GM12878 (cell line): ENCODE data around the gene MAPK8. TPM values are rescaled to one million over a fixed set of nuclear protein-coding genes. Genes with fewer than 3 reads are reported as not detected.
"Not testable (repeated sequence)": the region's sequence is repeated elsewhere in the genome, so short reads cannot be mapped to it uniquely, and the experiment has no call there.

Experiments
- ATAC-seq: fragments of 200-7000 bp; cut with Tn5 transposase; 3 replicates; pipeline ENCODE4 v1.9.1; 2020; ENCODE audit warnings: mild to moderate bottlenecking, moderate library complexity
- BruUV-seq: library from RNA; stranded (reverse); fragments of 400-500 nt; replicated peaks from 2 replicates; lab custom pipeline; 2021; lab: Mats Ljungman, UMichigan
- CTCF ChIA-PET: fragments of 300-600 bp; sonication (Branson Sonifier 250); formaldehyde crosslinking; extraction: SDS; loops from one replicate; lab custom pipeline; 2021; ENCODE audit warnings: inconsistent platforms; lab: Yijun Ruan, JAX
- POLR2A ChIA-PET: fragments of 350-600 bp; formaldehyde crosslinking; extraction: SDS; loops from one replicate; lab custom pipeline; 2021; ENCODE audit warnings: inconsistent platforms; lab: Charles Lee
- RAD21 ChIA-PET: fragments of 300-600 bp; sonication (Branson Sonifier 250); formaldehyde crosslinking; loops from one replicate; lab custom pipeline; 2023; ENCODE audit warnings: antibody characterized with exemption; ENCODE audit not compliant: unreplicated experiment; lab: Charles Lee
- SMC1A ChIA-PET: fragments of 300-600 bp; sonication (Branson Sonifier 250); formaldehyde crosslinking; loops from one replicate; lab custom pipeline; 2023; ENCODE audit not compliant: unreplicated experiment, uncharacterized antibody; lab: Charles Lee
- DNase-seq: peaks from one replicate; pipeline ENCODE4 v3.0.0-alpha.2; 2011; ENCODE audit warnings: low read depth, low spot score
- FAIRE-seq: peaks from 3 replicates; lab custom pipeline; 2011; peaks lifted over from hg19 to GRCh38; lab: Jason Lieb, UNC
- H2AFZ ChIP-seq: 2 replicates; pipeline ENCODE4 v1.6.0; 2011; ENCODE audit warnings: low read depth, low read length, control low read depth; ENCODE audit not compliant: control insufficient read depth
- H3K27ac ChIP-seq: 2 replicates; pipeline ENCODE4 v1.5.1; 2011; ENCODE audit warnings: control low read depth; ENCODE audit not compliant: control insufficient read depth, insufficient read depth
- H3K27me3 ChIP-seq, 2 experiments: replicated peaks in 1 of 2; 2 replicates each; pipeline versions ENCODE4 v1.6.0 to v1.6.1; 2011; ENCODE audit warnings: low read length in 1 of 2; ENCODE audit not compliant: control insufficient read depth in 2 of 2, insufficient read depth in 2 of 2
- H3K36me3 ChIP-seq, 2 experiments: 2 replicates each; pipeline ENCODE4 v1.5.1; 2011; ENCODE audit warnings: low read length in 1 of 2; ENCODE audit not compliant: control insufficient read depth in 2 of 2, insufficient read depth in 2 of 2
- H3K4me1 ChIP-seq: 2 replicates; pipeline ENCODE4 v1.6.1; 2011; ENCODE audit warnings: mild to moderate bottlenecking, low read length, moderate library complexity, mixed read lengths; ENCODE audit not compliant: control insufficient read depth, insufficient read depth
- H3K4me2 ChIP-seq: 2 replicates; pipeline ENCODE4 v1.6.0; 2011; ENCODE audit warnings: control low read depth; ENCODE audit not compliant: control insufficient read depth, insufficient read depth
- H3K4me3 ChIP-seq: fragments of 200-600 bp; sonication (generic); 2 replicates; pipeline ENCODE4 v1.5.1; 2016
- H3K79me2 ChIP-seq: 2 replicates; pipeline ENCODE4 v1.6.0; 2011; ENCODE audit warnings: low read length; ENCODE audit not compliant: control insufficient read depth, insufficient read depth
- H3K9ac ChIP-seq: 2 replicates; pipeline ENCODE4 v1.8.0; 2011; ENCODE audit warnings: low read length, control low read depth, mixed read lengths; ENCODE audit not compliant: control insufficient read depth, insufficient read depth
- H3K9me3 ChIP-seq: replicated peaks from 3 replicates; pipeline ENCODE4 v1.5.1; 2011; ENCODE audit warnings: mild to moderate bottlenecking, low read length; ENCODE audit not compliant: control insufficient read depth, insufficient read depth
- H4K20me1 ChIP-seq: 2 replicates; pipeline ENCODE4 v1.6.0; 2011; ENCODE audit not compliant: control insufficient read depth, insufficient read depth
- KLF5 ChIP-seq: fragments of 450-650 bp; IDR thresholded peaks from 2 replicates; pipeline ENCODE4 v1.6.1; 2014; ENCODE audit warnings: mild to moderate bottlenecking; ENCODE audit not compliant: partially characterized antibody
- POLR2AphosphoS5 ChIP-seq: IDR thresholded peaks from 2 replicates; pipeline ENCODE4 v1.6.1; 2011; ENCODE audit warnings: mild to moderate bottlenecking, low read length, inconsistent platforms
- WGBS: methylation state at CpG from one replicate; pipeline ENCODE4 v1.1.6; 2016; ENCODE audit warnings: low lambda C conversion rate; ENCODE audit not compliant: insufficient replicate concordance, insufficient coverage; ENCODE audit errors: missing lambda C conversion rate; 5-methylcytosine and 5-hydroxymethylcytosine counted together
- in situ Hi-C: fragments of 300-500 bp; cut with MboI; formaldehyde crosslinking; loops from 9 replicates; pipeline ENCODE4 v1.14.3; 2018; ENCODE audit warnings: mixed read lengths
- intact Hi-C: fragments of 100-400 bp; cut with micrococcal nuclease; formaldehyde crosslinking; loops from one replicate; pipeline ENCODE4 v1.14.2; 2022; ENCODE audit not compliant: unreplicated experiment
- polyA plus RNA-seq, 11 experiments: library from polyadenylated mRNA; depleted of rRNA in 4 of 11; unstranded in 6 of 11; stranded (reverse) in 5 of 11; fragments of >200 nt; fragmentation: Nextera tagmentation in 4 of 11; fragmentation: Illumina TruSeq in 1 of 11; extraction: Ambion mirVana in 4 of 11; extraction: Trizol in 1 of 11; gene quantifications; 1 replicate in 1 of 11; 2 replicates in 10 of 11; pipeline versions ENCODE4 v1.2.1 to v1.2.3, GENCODE V29; 2011 to 2016; ENCODE audit warnings: inconsistent platforms in 2 of 11, missing spikeins in 2 of 11, low read depth in 1 of 11
- total RNA-seq, 4 experiments: library from RNA; depleted of rRNA in 3 of 4; stranded (reverse); fragments of >200 nt in 3 of 4; fragmentation: Illumina TruSeq in 1 of 4; extraction: Trizol in 1 of 4; gene quantifications; 2 replicates each; pipeline versions ENCODE4 v1.2.1 to v1.2.3, GENCODE V29; 2013 to 2021
- TF ChIP-seq, protein P1 (sequence below): fragments of 450-650 bp; IDR thresholded peaks from 2 replicates; pipeline ENCODE4 v1.6.1; 2016; ENCODE audit warnings: mild to moderate bottlenecking
- TF ChIP-seq, protein P2 (sequence below): fragments of 450-650 bp; IDR thresholded peaks from 2 replicates; pipeline ENCODE4 v1.6.1; 2016; ENCODE audit warnings: mild to moderate bottlenecking, moderate library complexity, borderline replicate concordance

The MAPK8 gene
- total and polyA plus RNA-seq, 10 of the 15 experiments (the other 5 are each of a cell fraction or from before 2014, with no cell fraction given): 3.9 to 102 (median 40.0) TPM

DNA sequence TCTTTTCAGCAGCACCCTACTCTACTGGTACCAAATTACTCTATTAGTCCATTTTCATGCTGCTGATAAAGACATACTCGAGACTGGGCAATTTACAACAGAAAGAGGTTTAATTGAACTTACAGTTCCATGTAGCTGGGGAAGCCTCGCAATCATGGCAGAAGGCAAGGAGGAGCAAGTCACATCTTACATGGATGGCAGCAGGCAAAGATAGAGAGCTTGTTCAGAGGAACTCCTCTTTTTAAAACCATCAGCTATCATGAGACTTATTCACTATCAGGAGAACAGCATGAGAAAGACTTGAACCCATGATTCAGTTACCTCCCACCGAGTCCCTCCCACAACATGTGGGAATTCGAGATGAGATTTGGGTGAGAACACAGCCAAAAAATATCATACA lies 24.8 kb upstream of the MAPK8 start:
- intact Hi-C loops, H3K27me3 ChIP-seq, H4K20me1 ChIP-seq, FAIRE-seq, BruUV-seq, H3K36me3 ChIP-seq, H3K9ac ChIP-seq, in situ Hi-C loops, H2AFZ ChIP-seq: not testable (repeated sequence)
- ChIA-PET RAD21 (interaction anchor here (1.2 to 1.8 kb wide), 2 partner anchors 10 to 67 kb away, joined by 3 to 4 read pairs; no protein-coding TSS in a partner anchor), POLR2A (interaction anchor here (0.9 kb wide), 1 partner anchor 23 kb away, joined by 3 read pairs; no protein-coding TSS in a partner anchor)
- H3K4me1 ChIP-seq: peaks cover 44% of the 10 kb centered on the region
- TF ChIP-seq, protein P1, sequence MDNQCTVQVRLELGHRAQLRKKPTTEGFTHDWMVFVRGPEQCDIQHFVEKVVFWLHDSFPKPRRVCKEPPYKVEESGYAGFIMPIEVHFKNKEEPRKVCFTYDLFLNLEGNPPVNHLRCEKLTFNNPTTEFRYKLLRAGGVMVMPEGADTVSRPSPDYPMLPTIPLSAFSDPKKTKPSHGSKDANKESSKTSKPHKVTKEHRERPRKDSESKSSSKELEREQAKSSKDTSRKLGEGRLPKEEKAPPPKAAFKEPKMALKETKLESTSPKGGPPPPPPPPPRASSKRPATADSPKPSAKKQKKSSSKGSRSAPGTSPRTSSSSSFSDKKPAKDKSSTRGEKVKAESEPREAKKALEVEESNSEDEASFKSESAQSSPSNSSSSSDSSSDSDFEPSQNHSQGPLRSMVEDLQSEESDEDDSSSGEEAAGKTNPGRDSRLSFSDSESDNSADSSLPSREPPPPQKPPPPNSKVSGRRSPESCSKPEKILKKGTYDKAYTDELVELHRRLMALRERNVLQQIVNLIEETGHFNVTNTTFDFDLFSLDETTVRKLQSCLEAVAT: peak; percentile 84; the same call in 1 of the 2 replicates
- TF ChIP-seq POLR2AphosphoS5: 0 out of 2 replicates have a peak, but pooled peaks have one; percentile 36
- TF ChIP-seq, protein P2, sequence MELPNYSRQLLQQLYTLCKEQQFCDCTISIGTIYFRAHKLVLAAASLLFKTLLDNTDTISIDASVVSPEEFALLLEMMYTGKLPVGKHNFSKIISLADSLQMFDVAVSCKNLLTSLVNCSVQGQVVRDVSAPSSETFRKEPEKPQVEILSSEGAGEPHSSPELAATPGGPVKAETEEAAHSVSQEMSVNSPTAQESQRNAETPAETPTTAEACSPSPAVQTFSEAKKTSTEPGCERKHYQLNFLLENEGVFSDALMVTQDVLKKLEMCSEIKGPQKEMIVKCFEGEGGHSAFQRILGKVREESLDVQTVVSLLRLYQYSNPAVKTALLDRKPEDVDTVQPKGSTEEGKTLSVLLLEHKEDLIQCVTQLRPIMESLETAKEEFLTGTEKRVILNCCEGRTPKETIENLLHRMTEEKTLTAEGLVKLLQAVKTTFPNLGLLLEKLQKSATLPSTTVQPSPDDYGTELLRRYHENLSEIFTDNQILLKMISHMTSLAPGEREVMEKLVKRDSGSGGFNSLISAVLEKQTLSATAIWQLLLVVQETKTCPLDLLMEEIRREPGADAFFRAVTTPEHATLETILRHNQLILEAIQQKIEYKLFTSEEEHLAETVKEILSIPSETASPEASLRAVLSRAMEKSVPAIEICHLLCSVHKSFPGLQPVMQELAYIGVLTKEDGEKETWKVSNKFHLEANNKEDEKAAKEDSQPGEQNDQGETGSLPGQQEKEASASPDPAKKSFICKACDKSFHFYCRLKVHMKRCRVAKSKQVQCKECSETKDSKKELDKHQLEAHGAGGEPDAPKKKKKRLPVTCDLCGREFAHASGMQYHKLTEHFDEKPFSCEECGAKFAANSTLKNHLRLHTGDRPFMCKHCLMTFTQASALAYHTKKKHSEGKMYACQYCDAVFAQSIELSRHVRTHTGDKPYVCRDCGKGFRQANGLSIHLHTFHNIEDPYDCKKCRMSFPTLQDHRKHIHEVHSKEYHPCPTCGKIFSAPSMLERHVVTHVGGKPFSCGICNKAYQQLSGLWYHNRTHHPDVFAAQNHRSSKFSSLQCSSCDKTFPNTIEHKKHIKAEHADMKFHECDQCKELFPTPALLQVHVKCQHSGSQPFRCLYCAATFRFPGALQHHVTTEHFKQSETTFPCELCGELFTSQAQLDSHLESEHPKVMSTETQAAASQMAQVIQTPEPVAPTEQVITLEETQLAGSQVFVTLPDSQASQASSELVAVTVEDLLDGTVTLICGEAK: 0 out of 2 replicates have a peak, but pooled peaks have one; percentile 8
- peak; percentile 77 for TF ChIP-seq KLF5
- TF ChIP-seq, all 136 proteins: peak for 4; not testable (repeated sequence) for 132
- peak overlapping the region; percentile 43; the same call in 1 of the 2 replicates for H3K4me2 ChIP-seq
- SMC1A ChIA-PET: interaction anchor here (1.1 kb wide), 1 partner anchor 20 kb away, joined by 3 read pairs; no protein-coding TSS in a partner anchor
- CTCF ChIA-PET, H3K79me2 ChIP-seq, DNase-seq, ATAC-seq, H3K4me3 ChIP-seq: not testable (repeated sequence)
- H3K9me3 ChIP-seq: peaks cover 22% of the 10 kb centered on the region
- 55% methylated on average over 4 of the region's 4 CpGs for WGBS
- peak overlapping the region; percentile 86 for H3K27ac ChIP-seq
